Measurements from ENCODE around the gene PRSS8.

The PRSS8 gene

DNA sequence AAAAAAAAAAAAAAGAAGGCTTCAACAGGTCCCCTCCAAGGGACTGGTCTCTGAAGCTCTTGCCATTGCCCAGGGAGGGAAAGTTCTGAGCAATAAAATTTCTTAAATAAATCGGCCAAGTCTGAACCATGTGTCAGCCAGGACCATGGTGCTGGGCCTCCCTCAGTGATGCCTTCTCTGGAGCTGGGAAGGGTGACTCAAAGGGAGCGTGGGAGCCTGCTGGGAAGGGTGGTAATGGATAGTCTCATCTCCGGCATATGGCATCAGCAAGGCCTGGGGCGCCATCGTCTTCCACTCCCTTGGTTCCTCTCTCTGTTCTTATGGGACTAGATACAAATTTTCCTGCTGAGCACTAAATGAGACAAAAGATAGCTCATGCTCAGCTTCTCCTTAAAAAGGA is 43.2 kb downstream of the PRSS8 start:
- Histone ChIP-seq H3K4me3 (no peak overlapping the region), H3K9me3 (no peaks in the 10 kb centered on the region), H3K36me3 (replicated peaks) (peaks cover 27% of the 10 kb centered on the region), H3K4me1 (0 out of 2 replicates have a peak, but pooled peaks cover 2% of the 10 kb centered on the region), H3K27me3 (ENCODE audit: low read depth) (no peaks in the 10 kb centered on the region)
- DNase-seq (ENCODE audit: low spot score in 2 of 2), result no peak
- in situ Hi-C loops (cut with MboI; ENCODE audit: low sequenced_read_pairs), result no loop called here

DNA sequence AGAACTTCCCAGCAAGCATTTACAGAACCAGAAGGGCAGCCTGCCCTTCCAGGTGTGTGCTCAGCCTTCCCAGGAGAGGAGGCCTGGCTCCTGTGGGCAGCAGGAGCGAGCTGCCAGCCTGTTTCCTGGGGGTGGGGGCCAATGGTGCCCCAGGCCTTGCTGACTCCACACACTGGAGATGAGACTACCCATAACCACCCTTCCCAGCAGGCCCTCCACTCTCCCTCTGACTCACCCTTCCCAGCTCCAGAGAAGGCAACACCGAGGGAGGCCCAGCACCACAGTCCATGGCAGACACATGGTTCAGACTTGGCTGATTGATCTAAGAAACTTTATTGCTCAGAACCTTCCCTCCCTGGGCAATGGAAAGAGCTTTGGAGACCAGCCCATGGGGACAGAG is 45.0 kb downstream of the PRSS8 start:
- 0 out of 2 replicates have a peak, but pooled peaks cover 2% of the 10 kb centered on the region for H3K4me1 ChIP-seq
- no peaks in the 10 kb centered on the region for H3K27me3 ChIP-seq (ENCODE audit: low read depth)
- no peaks in the 10 kb centered on the region for H3K9me3 ChIP-seq
- no peak for DNase-seq (ENCODE audit: low spot score in 2 of 2)
- no peak overlapping the region for H3K4me3 ChIP-seq
- H3K36me3 ChIP-seq (replicated peaks), result peaks cover 27% of the 10 kb centered on the region
- in situ Hi-C loops (cut with MboI; ENCODE audit: low sequenced_read_pairs), result no loop called here

DNA sequence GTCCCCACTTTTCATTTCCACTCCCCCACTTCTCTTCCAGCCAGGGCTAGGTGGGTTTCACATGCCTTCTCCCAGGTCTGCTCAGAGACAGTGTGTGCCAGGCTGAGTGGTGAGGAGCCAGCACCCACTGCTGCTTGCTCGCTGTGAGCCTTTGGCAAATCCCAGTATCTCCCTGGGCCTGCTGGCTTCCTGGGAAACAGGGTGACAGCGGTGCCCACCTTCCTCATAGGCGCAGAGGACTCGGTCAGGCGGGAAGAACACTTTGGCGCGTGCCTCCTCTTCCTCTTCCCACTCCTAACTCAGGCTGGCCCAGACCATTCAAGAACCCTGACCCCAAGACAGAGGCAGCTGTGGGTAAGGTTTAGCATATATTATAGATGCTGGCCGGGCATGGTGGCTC is 46.3 kb downstream of the PRSS8 start:
- no peak for DNase-seq (ENCODE audit: low spot score in 2 of 2)
- Histone ChIP-seq H3K36me3 (replicated peaks) (peaks cover 26% of the 10 kb centered on the region), H3K27me3 (ENCODE audit: low read depth) (no peaks in the 10 kb centered on the region), H3K4me3 (no peak overlapping the region), H3K9me3 (no peaks in the 10 kb centered on the region), H3K4me1 (0 out of 2 replicates have a peak, but pooled peaks cover 2% of the 10 kb centered on the region)
- in situ Hi-C loops (cut with MboI; ENCODE audit: low sequenced_read_pairs), result no loop called here

- in situ Hi-C loops (cut with MboI; ENCODE audit: low sequenced_read_pairs), result no loop called here
- H3K9me3 ChIP-seq, result no peaks in the 10 kb centered on the region
- H3K36me3 ChIP-seq (replicated peaks), result peaks cover 30% of the 10 kb centered on the region
- H3K4me1 ChIP-seq, result 0 out of 2 replicates have a peak, but pooled peaks cover 2% of the 10 kb centered on the region
- H3K4me3 ChIP-seq, result no peak within 1 kb of the TSS
- H3K27me3 ChIP-seq (ENCODE audit: low read depth), result no peaks in the 10 kb centered on the region
- no peak for DNase-seq (ENCODE audit: low spot score in 2 of 2)
Measured at GRCh38 chr16:31088459-31089183, 46.9 kb downstream of the PRSS8 start, which contains the start of gene PRSS53. TSS of gene PRSS53 (minus strand) at chr16:31088943. CDS start at chr16:31088809, 134 bp downstream.

DNA sequence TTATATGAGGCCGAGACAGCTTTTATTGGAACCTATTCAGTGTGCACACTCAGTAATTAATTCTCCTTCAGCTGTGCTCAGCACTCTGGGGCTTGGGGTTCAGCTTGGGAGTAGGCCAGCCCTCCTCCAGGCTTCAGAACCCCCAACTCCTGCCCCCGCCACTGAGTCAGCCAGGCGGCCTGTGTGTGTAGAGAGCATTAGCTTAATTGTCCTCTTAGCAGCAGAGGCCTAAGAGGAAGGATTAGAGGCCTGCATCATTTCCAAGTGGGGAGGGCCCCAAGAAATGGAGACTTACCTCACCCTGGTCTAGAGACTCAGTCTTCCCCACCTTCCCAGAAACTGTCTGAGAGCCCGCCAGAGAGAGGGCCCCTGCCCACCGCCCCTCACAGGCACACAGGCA is 47.6 kb downstream of the PRSS8 start:
- no peak for DNase-seq (ENCODE audit: low spot score in 2 of 2)
- Histone ChIP-seq H3K9me3 (no peaks in the 10 kb centered on the region), H3K4me3 (no peak overlapping the region), H3K4me1 (0 out of 2 replicates have a peak, but pooled peaks cover 2% of the 10 kb centered on the region), H3K36me3 (replicated peaks) (peaks cover 30% of the 10 kb centered on the region), H3K27me3 (ENCODE audit: low read depth) (no peaks in the 10 kb centered on the region)
- in situ Hi-C loops (cut with MboI; ENCODE audit: low sequenced_read_pairs), result no loop called here

- H3K4me1 ChIP-seq, result no peaks in the 10 kb centered on the region
- in situ Hi-C loops (cut with MboI; ENCODE audit: low sequenced_read_pairs), result no loop called here
- H3K4me3 ChIP-seq, result no peak overlapping the region
- H3K36me3 ChIP-seq (replicated peaks), result peaks cover 30% of the 10 kb centered on the region
- no peaks in the 10 kb centered on the region for H3K27me3 ChIP-seq (ENCODE audit: low read depth)
- no peaks in the 10 kb centered on the region for H3K9me3 ChIP-seq
- DNase-seq (ENCODE audit: low spot score in 2 of 2), result no peak
Measured at GRCh38 chr16:31087481-31087880, 48.0 kb downstream of the PRSS8 start.

- Histone ChIP-seq H3K27me3 (ENCODE audit: low read depth) (no peaks in the 10 kb centered on the region), H3K4me3 (no peak overlapping the region), H3K4me1 (no peaks in the 10 kb centered on the region), H3K36me3 (replicated peaks) (peaks cover 32% of the 10 kb centered on the region), H3K9me3 (no peaks in the 10 kb centered on the region)
- no peak for DNase-seq (ENCODE audit: low spot score in 2 of 2)
- in situ Hi-C loops (cut with MboI; ENCODE audit: low sequenced_read_pairs), result no loop called here
Measured at GRCh38 chr16:31086629-31086906, 49.0 kb downstream of the PRSS8 start.

DNA sequence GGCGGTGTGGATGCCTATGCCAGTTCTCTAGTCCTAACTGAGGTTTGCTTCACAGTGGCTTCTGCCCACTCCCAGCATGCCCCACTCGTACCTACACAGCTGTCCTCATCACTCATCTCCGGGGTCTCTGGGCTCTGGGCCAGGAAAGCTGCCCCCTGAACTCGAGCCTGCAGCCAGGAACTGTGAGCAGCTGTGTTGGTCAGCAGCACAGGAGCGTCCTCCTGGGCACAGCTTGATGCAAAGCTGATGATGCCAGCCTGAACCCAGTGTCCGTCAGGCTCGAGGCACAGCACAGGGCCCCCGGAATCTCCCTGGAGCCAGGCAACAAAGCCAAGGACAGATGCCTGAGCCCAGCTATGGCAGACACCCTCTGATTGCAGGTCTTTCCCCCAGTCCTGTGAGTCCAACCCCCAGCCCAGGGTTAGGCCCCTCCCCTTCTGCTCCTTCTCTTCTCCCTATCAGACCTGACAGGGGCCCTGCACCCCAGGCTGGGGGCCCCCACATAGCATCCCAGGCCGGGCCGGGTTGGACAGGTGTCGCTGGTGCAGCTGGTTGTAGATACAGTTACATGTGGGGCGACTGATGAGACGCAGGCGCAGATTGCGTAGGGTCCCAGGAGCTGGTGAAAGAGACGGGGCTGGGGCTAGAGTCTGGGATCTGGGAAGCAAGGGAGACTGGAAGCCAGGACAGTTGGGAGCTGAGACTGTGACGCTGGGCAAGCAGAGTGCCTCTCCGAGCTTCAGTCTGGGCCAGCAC is 49.5 kb downstream of the PRSS8 start:
- H3K27me3 ChIP-seq (ENCODE audit: low read depth), result no peaks in the 10 kb centered on the region
- no peaks in the 10 kb centered on the region for H3K4me1 ChIP-seq
- no peak for DNase-seq (ENCODE audit: low spot score in 2 of 2)
- no peak overlapping the region for H3K4me3 ChIP-seq
- in situ Hi-C loops (cut with MboI; ENCODE audit: low sequenced_read_pairs), result no loop called here
- H3K9me3 ChIP-seq, result no peaks in the 10 kb centered on the region
- H3K36me3 ChIP-seq (replicated peaks), result peaks cover 32% of the 10 kb centered on the region

DNA sequence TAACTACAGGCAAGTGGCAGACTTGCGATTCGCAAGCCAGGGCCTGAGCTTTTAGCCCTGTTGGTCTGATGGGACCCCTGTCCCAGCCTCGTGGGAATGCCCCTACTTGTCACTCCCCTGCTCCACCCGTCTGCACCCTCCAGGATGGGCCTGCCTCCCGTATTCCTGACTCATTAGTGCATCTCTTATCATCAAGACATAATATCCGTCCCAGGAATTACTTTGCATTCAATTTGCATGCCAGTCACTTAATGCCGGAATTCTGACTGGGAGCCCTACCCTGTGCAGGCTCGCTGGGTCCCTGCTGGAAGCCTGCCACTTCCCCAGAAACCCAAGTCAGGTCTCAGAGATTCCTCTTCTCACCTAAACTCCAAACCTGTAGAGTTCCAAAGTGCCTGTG is 50.1 kb downstream of the PRSS8 start:
- peaks cover 32% of the 10 kb centered on the region for H3K36me3 ChIP-seq (replicated peaks)
- DNase-seq (ENCODE audit: low spot score in 2 of 2), result no peak
- H3K9me3 ChIP-seq, result no peaks in the 10 kb centered on the region
- no peak overlapping the region for H3K4me3 ChIP-seq
- in situ Hi-C loops (cut with MboI; ENCODE audit: low sequenced_read_pairs), result no loop called here
- no peaks in the 10 kb centered on the region for H3K27me3 ChIP-seq (ENCODE audit: low read depth)
- H3K4me1 ChIP-seq, result no peaks in the 10 kb centered on the region

GRCh38 chr16:31084584-31085302 is 50.8 kb downstream of the PRSS8 start:
- DNase-seq (ENCODE audit: low spot score in 2 of 2), result no peak
- no peaks in the 10 kb centered on the region for H3K9me3 ChIP-seq
- in situ Hi-C loops (cut with MboI; ENCODE audit: low sequenced_read_pairs), result no loop called here
- H3K4me3 ChIP-seq, result no peak overlapping the region
- no peaks in the 10 kb centered on the region for H3K4me1 ChIP-seq
- peaks cover 36% of the 10 kb centered on the region for H3K36me3 ChIP-seq (replicated peaks)
- no peaks in the 10 kb centered on the region for H3K27me3 ChIP-seq (ENCODE audit: low read depth)

DNA sequence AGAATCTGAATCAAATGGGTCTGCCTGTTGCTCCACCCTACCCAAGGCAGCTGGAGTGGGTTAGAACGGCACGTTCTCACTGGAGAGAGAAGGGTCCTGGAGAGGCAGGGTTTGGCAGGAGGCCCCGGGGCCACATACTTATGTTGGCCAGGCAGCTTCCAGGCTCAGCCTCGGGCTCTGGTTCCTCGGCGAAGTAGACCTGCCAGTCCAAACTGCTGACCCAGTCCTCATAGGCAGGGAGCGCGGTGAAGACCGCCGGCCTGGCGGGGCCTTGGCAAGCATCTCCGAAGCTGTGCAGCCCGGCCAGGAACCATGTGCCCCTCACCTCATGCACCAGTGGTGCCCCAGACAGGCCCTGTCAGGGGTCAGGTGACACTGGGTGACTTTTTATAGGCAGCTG is 51.5 kb downstream of the PRSS8 start:
- in situ Hi-C loops (cut with MboI; ENCODE audit: low sequenced_read_pairs), result no loop called here
- peaks cover 39% of the 10 kb centered on the region for H3K36me3 ChIP-seq (replicated peaks)

DNA sequence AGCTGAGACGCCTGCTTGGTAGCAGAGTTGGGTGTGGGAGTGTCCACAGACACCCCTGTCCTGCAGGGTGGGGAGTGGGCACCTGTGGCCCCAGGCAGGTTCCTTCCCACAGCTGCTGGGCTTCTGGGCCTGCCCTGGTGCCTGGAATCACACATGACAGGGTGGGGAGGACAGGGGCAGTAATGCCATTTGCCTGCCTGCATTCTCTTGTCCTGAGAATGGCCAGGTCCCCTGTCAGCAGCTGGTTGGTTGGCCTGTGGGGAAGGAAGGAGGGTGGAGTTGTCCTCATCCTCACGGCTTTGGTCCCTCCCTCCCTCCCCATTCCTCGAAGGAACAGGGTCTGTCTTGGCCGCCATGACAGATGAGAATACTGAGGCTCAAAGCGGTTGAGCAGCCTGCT is 52.0 kb downstream of the PRSS8 start:
- DNase-seq (ENCODE audit: low spot score in 2 of 2), result no peak
- no peak overlapping the region for H3K4me3 ChIP-seq
- peaks cover 39% of the 10 kb centered on the region for H3K36me3 ChIP-seq (replicated peaks)
- in situ Hi-C loops (cut with MboI; ENCODE audit: low sequenced_read_pairs), result no loop called here
- H3K9me3 ChIP-seq, result no peaks in the 10 kb centered on the region
- H3K4me1 ChIP-seq, result no peaks in the 10 kb centered on the region
- no peaks in the 10 kb centered on the region for H3K27me3 ChIP-seq (ENCODE audit: low read depth)

More for the DNA sequence above, 51.5 kb downstream of the PRSS8 start:
- Histone ChIP-seq H3K4me1 (no peaks in the 10 kb centered on the region), H3K27me3 (ENCODE audit: low read depth) (no peaks in the 10 kb centered on the region), H3K4me3 (no peak overlapping the region), H3K9me3 (no peaks in the 10 kb centered on the region)
- no peak for DNase-seq (ENCODE audit: low spot score in 2 of 2)

DNA sequence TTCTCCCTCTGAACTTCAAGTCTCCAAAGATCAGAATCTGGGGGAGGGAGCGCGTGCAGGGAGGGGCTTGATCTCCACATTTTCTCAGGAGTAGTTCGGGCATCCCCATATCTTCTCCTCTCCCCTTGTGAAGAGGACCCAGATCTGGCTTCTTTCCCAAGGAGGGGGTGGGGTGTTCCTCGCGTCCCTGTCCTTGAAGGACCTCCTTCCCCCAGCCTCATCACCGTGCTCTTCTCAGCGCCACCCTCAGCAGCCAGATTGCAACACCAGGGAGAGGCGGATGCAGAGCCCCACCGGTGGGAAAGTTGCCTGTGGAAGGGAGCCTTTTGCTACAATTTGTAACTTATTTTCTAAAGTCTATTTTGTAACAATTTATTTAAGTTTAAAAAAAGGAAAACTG is 52.4 kb downstream of the PRSS8 start:
- H3K27me3 ChIP-seq (ENCODE audit: low read depth), result no peaks in the 10 kb centered on the region
- DNase-seq (ENCODE audit: low spot score in 2 of 2), result no peak
- H3K4me1 ChIP-seq, result no peaks in the 10 kb centered on the region
- H3K36me3 ChIP-seq (replicated peaks), result peaks cover 38% of the 10 kb centered on the region
- no peaks in the 10 kb centered on the region for H3K9me3 ChIP-seq
- in situ Hi-C loops (cut with MboI; ENCODE audit: low sequenced_read_pairs), result no loop called here
- H3K4me3 ChIP-seq, result no peak overlapping the region
